HG02642 (cell line): ENCODE results near the gene MXD4.
"Not testable (repeated sequence)": the region's sequence is repeated elsewhere in the genome, so short reads cannot be mapped to it uniquely, and the experiment has no call there.

ENCODE experiments used
- ATAC-seq: cut with Tn5 transposase; IDR thresholded peaks from one replicate; pipeline ENCODE4 v1.9.1; 2021; ENCODE audit warnings: mild to moderate bottlenecking; ENCODE audit not compliant: unreplicated experiment, poor library complexity

The MXD4 gene

DNA sequence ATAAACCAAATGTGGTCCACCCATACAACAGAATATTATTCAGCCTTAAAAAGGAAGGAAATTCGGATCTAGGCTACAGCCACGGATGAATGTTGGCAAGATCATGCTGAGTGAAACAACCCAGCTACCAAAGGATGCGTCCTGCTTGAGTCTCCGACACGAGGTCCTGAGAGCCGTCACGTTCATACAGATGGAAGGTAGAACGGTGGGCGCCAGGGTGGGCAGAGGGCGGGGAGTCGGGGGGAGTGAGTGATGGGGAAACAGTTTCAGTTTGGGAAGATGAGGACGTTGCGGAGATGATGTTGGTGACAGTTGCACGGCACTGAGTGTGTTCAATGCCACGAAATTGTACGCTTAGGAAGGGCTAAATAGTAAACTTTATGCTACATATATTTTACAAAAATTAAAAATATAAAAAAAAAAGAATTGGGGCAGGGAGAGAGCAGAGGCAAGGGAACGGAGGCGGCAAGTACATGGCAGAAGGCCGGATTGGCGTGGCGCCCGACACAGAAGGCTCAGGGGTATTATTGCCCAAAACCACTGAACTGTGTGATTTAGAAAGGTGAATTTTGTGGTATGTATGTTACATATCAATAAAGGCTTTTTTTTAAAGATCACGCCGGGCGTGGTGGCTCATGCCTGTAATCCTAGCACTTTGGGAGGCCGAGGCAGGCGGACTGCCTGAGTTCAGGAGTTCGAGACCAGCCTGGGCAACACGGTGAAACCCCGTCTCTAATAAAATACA, 14.8 kb upstream of the MXD4 start:
- ATAC-seq = no peak

GRCh38 chr4:2275546-2276251, 13.8 kb upstream of the MXD4 start:
- no peak for ATAC-seq

DNA sequence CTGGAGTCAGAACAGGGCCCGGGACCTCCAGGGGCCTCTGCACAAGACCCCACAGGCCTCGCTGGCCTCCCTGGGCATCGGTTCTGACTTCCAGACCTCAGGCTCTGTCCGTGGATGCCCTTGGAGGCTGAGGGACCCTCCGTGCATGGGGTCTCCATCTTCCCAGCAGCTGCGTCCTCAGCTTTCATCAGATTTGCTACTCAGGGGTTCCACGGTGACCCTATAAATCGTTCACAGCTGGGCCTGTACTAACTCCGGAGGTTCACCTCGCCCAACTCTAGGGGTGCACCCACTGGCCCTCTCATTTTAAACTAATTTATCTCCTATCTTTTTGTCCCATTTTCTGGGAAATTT, 13.1 kb upstream of the MXD4 start:
- ATAC-seq = not testable (repeated sequence)

DNA sequence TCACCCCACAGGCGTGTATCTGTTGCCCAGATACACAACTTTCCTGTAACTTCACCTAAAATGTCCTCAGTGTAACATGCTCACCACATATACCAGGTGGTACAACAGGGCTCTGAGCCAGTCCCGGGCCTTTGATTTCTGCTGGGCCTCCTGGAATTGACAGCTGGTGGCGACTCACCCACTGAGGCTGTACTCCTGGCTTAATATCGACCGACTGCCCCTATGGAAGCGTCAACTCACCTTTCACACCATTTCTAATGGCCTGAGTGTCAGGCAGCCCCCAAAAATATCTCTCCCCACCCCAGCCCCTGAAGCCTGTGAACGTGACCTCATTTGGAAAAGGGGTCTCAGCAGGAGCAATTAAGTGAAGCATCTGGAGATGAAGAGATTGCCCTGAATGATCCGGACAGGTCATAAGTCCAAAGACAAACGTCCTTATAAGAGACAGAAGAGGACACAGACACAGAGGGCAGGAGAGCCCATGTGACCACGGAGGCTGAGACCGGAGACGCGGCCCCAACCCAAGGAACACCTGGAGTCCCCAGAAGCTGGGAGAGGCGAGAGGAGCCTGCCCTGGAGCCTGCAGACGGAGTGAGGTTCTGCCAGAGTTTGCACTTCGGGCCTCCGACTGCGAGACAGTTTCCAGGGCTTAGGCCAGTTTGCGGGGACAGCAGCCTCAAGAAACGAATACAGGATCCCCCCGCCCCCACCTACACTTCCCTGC, 12.6 kb upstream of the MXD4 start:
- no peak for ATAC-seq

GRCh38 chr4:2273657-2274319, 11.9 kb upstream of the MXD4 start:
- no peak for ATAC-seq

GRCh38 chr4:2273221-2273620, 11.3 kb upstream of the MXD4 start:
- no peak for ATAC-seq

DNA sequence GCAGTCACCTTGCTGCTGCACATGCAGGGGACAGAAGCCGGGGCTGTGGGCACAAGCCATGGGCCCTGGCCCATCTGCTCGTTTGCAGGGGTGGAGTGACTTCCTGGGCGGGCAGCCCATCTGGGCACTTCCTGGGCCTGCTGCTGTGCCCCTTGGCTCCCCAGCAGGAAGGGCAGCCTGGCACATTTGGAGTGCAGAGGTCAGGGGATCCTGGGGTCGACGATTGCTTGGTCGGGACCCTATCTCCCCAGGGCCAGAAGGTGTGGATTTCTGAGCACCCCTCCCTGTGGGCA, 10.9 kb upstream of the MXD4 start:
- ATAC-seq = no peak

GRCh38 chr4:2272026-2272827, 10.3 kb upstream of the MXD4 start:
- no peak for ATAC-seq

GRCh38 chr4:2271279-2272025, 9.5 kb upstream of the MXD4 start:
- ATAC-seq = no peak

DNA sequence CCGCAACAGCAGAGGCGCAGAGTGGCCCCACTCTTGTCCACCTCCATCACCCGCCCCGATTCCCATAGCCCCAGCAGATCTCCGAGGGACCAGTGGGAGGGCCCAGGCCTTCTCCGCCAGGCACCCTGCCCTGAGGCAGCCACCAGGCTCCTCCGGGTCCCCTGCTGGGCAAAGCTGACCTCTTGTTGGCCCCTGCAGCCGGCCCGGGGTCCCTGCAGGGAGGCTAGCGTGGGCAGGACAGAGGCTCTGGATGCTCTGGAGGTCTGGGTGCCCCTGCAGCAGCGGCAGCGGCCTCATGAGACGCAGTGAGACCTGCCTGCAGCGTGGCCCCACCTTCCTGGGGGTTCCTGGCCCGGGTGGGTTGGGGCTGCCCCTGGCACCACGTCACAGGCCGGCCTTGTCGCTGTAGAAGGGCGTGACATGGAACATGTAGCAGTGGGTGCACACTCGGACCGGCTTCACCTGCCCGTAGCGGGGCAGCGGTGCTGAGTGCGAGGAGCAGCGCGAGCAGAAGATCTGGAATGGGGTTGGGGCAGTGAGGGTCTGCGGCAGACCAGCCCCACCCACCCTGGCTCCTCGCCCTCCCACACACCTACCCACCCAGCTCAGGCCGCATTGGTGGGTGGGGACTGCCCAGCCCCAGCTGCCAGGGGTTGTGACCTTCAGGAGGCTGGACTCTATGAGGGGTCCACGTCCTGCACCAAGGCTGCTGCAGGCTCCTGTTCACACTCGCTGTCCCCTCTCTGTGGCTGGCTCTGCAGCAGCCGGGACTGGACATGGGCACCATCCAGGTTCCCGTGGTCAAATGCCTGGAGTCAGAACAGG, 8.6 kb upstream of the MXD4 start:
- no peak for ATAC-seq

DNA sequence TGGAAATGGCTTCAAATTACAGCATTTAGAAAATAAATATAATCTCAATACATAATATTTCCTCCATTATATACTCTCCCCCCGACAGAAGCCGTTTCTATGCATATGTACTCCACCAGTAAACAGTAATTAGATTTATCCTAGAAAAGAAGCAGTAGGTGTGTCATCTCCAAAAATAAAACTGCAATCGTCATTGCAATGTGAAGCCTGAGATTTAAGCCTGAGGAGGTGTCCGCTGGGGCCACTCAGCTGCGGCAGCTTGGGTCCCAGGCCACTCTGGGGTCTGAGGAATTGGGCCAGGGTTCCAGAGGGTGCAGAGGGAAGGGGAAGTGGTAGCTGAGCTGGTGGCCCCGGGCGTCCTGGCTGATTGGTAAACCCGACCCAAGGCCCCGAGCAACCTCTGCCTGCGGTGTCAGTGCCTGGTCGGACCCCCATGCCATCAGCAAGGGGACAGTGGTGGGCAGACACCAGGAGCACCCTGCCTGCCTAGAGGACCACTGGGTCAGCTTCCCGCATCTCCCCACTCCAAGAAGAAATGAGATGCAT, 7.8 kb upstream of the MXD4 start:
- no peak for ATAC-seq

DNA sequence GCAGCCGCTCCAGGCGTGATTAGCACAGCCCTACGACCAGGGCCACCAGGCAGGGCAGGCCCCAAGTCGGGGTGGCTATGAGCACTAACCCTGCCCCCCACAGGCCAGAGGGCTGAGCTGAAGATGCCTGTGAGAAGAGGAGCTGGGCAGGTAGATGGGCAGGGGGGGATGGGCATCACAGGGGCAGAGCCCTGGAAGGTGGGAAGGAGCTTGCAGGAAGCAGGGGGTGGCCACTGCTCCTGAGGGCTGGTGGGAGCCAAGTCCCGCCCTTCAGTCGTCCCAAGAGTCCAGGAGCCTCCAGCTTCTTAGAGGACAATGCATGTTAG, 7.3 kb upstream of the MXD4 start:
- no peak for ATAC-seq

DNA sequence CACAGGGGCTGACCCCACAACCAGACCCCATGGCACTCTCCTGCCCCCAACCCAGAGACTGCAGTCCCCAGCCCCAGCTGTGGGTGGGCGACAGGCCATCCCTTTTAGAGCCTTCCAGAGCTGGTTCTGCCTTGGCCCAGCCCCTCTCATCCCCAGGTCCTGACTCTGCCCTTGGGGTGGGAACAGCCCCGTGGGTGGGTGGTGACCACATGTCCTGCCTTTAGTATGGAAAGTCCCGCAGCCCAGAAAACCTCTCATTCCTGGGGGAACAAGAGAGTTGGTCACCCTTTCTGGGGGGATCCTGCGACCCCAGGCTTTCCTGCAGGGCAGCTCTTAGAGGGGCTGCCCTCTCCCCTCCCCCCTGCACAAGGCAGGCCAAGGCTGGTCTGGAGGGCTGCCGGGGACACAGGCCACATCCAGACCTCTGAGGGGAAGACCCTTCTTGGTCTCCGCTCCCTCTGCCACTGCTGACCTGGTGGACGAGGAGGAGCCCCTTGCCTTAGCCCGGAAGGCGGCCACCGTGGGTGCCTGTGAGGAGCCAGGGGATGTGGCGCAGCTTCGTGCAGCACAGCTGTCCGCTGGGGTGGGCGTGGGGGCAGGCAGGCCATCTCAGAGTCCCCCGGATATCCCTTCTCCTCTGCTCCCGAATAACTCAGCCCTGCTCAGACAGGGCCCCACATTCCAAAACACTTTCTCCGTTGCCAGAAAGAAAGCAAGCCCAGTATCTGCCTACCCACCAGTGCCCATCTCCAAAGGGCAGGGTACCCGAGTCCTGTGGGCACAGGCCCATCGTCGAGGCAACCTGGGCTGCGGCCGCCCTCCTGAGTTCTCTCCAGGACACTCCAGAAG, 6.7 kb upstream of the MXD4 start:
- ATAC-seq = no peak

DNA sequence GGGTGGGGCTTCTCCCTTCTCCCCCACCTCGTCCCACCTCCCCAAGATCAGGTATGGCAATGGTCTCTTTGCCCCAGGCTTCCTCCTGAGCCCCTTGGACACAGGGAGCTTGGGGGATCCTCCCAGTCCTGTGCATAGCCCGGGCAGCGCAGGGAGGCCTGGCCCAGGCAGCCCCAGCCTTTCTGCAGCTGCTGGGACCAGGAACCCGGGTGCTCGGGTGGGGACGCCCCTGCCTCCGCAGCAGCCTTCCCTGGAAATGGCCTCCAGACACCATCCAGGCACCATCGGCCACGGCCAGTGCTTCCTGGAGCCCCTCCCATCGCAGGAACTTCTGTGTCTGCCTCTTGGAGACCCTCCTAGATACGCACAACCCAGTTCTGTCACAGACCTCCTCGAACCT, 5.9 kb upstream of the MXD4 start:
- ATAC-seq = no peak

DNA sequence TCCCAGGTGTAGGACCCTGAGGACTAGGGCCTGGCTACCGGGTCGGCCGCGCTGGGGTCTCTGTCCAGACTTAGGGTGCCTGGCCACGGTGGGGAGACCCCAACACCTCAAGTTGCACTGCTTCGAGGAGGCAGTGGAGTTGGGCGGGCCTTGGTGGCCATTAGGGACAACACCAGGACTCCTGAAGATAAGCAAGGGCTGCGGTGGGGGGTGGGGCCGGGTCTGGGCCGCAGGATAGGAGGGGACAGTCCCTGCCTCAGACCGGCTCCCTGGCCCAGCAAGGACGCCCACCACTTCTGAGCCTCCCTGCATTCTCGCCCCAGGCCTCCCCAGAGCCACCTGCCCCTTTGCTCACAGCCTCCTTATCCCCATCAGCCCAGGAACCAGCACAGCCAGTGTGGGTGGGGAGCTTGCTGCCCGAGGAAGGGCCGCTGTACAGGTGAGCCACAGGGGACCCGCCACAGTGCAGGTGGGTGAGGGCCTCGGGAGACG, 5.5 kb upstream of the MXD4 start:
- ATAC-seq = no peak

DNA sequence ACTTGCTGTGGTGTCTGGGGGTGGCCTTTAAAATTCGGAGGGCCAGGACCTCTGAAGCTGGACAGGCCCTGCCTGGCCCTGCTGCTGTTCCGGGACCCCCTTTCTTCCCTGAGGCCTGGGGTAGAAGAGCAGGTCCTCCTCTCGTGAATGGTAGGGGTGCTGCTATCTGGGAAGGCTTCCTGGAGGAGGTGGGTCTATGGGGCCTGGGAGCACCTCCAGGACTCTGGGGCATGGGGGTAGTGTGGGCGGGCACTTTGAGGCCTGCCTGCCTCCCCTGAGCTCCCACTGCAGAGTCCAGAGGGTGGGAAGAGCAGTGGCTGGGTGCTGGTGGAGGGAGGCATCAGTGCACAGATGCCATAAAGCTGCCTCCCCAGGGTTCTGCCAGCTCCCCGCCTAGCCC, 4.9 kb upstream of the MXD4 start:
- ATAC-seq = no peak

GRCh38 chr4:2266181-2266580, 4.3 kb upstream of the MXD4 start:
- ATAC-seq = no peak
